RWPE2 (cell line): ENCODE results near the gene NR4A3.

Experiments
- ATAC-seq: fragments of 200-7000 bp; cut with Tn5 transposase; 3 replicates; pipeline ENCODE4 v1.9.1; 2021; ENCODE audit warnings: low read depth
- DNase-seq: peaks from one replicate; pipeline ENCODE4 v3.0.0-alpha.2; 2020; ENCODE audit warnings: low spot score
- H3K27ac ChIP-seq: fragments of 450-650 bp; 2 replicates; pipeline ENCODE4 v1.5.1; 2017; ENCODE audit warnings: mild to moderate bottlenecking; ENCODE audit not compliant: poor library complexity, severe bottlenecking
- H3K27me3 ChIP-seq: fragments of 250-450 bp; sonication (Bioruptor Pico); 2 replicates; pipeline ENCODE4 v1.5.1; 2021; ENCODE audit warnings: mild to moderate bottlenecking, moderate library complexity; ENCODE audit not compliant: insufficient read depth, poor library complexity, severe bottlenecking
- H3K36me3 ChIP-seq: fragments of 250-450 bp; sonication (Bioruptor Pico); 2 replicates; pipeline ENCODE4 v1.5.1; 2020; ENCODE audit warnings: low read depth, mild to moderate bottlenecking, moderate library complexity
- H3K4me1 ChIP-seq: fragments of 250-450 bp; sonication (Bioruptor Pico); 2 replicates; pipeline ENCODE4 v1.5.1; 2021; ENCODE audit warnings: mild to moderate bottlenecking, moderate library complexity; ENCODE audit not compliant: insufficient read depth, poor library complexity, severe bottlenecking
- H3K4me3 ChIP-seq: fragments of 250-450 bp; sonication (Bioruptor Pico); 2 replicates; pipeline ENCODE4 v1.5.1; 2021; ENCODE audit warnings: mild to moderate bottlenecking, moderate library complexity; ENCODE audit not compliant: severe bottlenecking
- H3K9me3 ChIP-seq: fragments of 250-450 bp; sonication (Bioruptor Pico); 2 replicates; pipeline ENCODE4 v1.5.1; 2021; ENCODE audit warnings: mild to moderate bottlenecking, moderate library complexity; ENCODE audit not compliant: severe bottlenecking
- TF ChIP-seq, protein P1 (sequence below): fragments of 450-650 bp; IDR thresholded peaks from one replicate; pipeline ENCODE4 v1.5.1; 2017; ENCODE audit warnings: mild to moderate bottlenecking, moderate library complexity; ENCODE audit not compliant: poor library complexity, severe bottlenecking

The NR4A3 gene

GRCh38 chr9:99820685-99821395 is 845 bp upstream of the NR4A3 start:
- H3K27me3 ChIP-seq = peaks cover 28% of the 10 kb centered on the region
- no peaks in the 10 kb centered on the region for H3K4me1 ChIP-seq
- no peaks in the 10 kb centered on the region for H3K36me3 ChIP-seq
- ATAC-seq = no peak; the same call in 2 of the 3 replicates
- peak overlapping the region; percentile 77 for H3K4me3 ChIP-seq
- H3K9me3 ChIP-seq = no peaks in the 10 kb centered on the region
- DNase-seq = no peak
- TF ChIP-seq, protein P1, sequence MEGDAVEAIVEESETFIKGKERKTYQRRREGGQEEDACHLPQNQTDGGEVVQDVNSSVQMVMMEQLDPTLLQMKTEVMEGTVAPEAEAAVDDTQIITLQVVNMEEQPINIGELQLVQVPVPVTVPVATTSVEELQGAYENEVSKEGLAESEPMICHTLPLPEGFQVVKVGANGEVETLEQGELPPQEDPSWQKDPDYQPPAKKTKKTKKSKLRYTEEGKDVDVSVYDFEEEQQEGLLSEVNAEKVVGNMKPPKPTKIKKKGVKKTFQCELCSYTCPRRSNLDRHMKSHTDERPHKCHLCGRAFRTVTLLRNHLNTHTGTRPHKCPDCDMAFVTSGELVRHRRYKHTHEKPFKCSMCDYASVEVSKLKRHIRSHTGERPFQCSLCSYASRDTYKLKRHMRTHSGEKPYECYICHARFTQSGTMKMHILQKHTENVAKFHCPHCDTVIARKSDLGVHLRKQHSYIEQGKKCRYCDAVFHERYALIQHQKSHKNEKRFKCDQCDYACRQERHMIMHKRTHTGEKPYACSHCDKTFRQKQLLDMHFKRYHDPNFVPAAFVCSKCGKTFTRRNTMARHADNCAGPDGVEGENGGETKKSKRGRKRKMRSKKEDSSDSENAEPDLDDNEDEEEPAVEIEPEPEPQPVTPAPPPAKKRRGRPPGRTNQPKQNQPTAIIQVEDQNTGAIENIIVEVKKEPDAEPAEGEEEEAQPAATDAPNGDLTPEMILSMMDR = no peak
- H3K27ac ChIP-seq = peak overlapping the region; percentile 55

DNA sequence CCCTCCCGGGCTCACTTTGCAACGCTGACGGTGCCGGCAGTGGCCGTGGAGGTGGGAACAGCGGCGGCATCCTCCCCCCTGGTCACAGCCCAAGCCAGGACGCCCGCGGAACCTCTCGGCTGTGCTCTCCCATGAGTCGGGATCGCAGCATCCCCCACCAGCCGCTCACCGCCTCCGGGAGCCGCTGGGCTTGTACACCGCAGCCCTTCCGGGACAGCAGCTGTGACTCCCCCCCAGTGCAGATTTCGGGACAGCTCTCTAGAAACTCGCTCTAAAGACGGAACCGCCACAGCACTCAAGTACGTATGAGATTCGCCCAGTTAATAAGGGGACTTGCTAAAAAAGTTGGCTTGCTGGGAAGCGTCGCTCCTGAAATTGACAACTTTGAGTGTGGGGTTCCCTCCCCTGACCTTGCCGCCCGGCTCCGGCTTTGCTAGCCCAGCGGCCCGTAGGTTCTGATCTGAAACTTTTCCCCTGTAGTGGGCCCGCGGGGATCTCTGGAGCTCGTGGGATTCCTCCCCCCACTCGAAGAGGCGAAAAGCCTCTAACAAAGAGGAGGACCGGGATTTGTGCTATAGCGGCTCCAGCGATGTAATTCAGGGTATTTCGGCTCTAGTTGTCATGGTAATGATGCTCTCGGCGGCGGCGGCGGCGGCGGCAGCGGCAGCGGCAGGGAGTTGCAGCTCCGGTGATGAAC is 572 bp downstream of the NR4A3 start:
- H3K36me3 ChIP-seq = no peaks in the 10 kb centered on the region
- H3K4me1 ChIP-seq = no peaks in the 10 kb centered on the region
- ATAC-seq = peak; percentile 4
- no peak overlapping the region for H3K27ac ChIP-seq
- DNase-seq = no peak
- no peaks in the 10 kb centered on the region for H3K9me3 ChIP-seq
- TF ChIP-seq, protein P1 = no peak
- H3K4me3 ChIP-seq = peak overlapping the region; percentile 77
- H3K27me3 ChIP-seq = peaks cover 28% of the 10 kb centered on the region

GRCh38 chr9:99822806-99823591 is 1.3 kb downstream of the NR4A3 start:
- TF ChIP-seq, protein P1 = no peak
- ATAC-seq (no peak), DNase-seq (no peak)
- Histone ChIP-seq H3K36me3 (no peaks in the 10 kb centered on the region), H3K4me3 (peak overlapping the region; percentile 77), H3K27ac (no peak overlapping the region), H3K4me1 (no peaks in the 10 kb centered on the region), H3K27me3 (peaks cover 28% of the 10 kb centered on the region), H3K9me3 (no peaks in the 10 kb centered on the region)

GRCh38 chr9:99823681-99824377 is 2.1 kb downstream of the NR4A3 start:
- no peak overlapping the region for H3K27ac ChIP-seq
- no peaks in the 10 kb centered on the region for H3K4me1 ChIP-seq
- DNase-seq = peak; percentile 64

More at GRCh38 chr9:99823681-99824377, 2.1 kb downstream of the NR4A3 start:
- peak overlapping the region; percentile 77 for H3K4me3 ChIP-seq
- H3K27me3 ChIP-seq = peaks cover 30% of the 10 kb centered on the region
- no peaks in the 10 kb centered on the region for H3K36me3 ChIP-seq
- no peak for ATAC-seq
- TF ChIP-seq, protein P1 = no peak
- H3K9me3 ChIP-seq = no peaks in the 10 kb centered on the region
